GM23338 (cell line): ENCODE results near the gene SH3RF3. TPM values are rescaled to one million over a fixed set of nuclear protein-coding genes. Genes with fewer than 3 reads are reported as not detected.

Experiments used
- CREB1 ChIP-seq: fragments of 250-450 bp; sonication (Bioruptor Pico); IDR thresholded peaks from 2 replicates; pipeline ENCODE4 v1.5.0; 2020; ENCODE audit warnings: low read depth, mild to moderate bottlenecking, moderate library complexity
- EZH2 ChIP-seq: fragments of 200-600 bp; sonication (generic); IDR thresholded peaks from one replicate; pipeline ENCODE4 v1.8.0; 2017; ENCODE audit warnings: antibody characterized with exemption, mild to moderate bottlenecking, low read depth; ENCODE audit not compliant: unreplicated experiment
- EZH2phosphoT487 ChIP-seq: fragments of 200-600 bp; sonication (generic); IDR thresholded peaks from one replicate; pipeline ENCODE4 v1.8.1; 2018; ENCODE audit warnings: antibody characterized with exemption; ENCODE audit not compliant: unreplicated experiment
- ZNF114 ChIP-seq: fragments of 250-450 bp; sonication (Bioruptor Pico); IDR thresholded peaks from 2 replicates; pipeline ENCODE4 v1.5.0; 2020; ENCODE audit warnings: mild to moderate bottlenecking, moderate library complexity
- ZNF331 ChIP-seq: fragments of 250-450 bp; sonication (Bioruptor Pico); IDR thresholded peaks from 2 replicates; pipeline ENCODE4 v1.5.0; 2020; ENCODE audit warnings: low read depth, mild to moderate bottlenecking, moderate library complexity
- polyA plus RNA-seq: library from polyadenylated mRNA; unstranded; fragments of >200 nt; fragmentation: Nextera tagmentation; extraction: Ambion mirVana; gene quantifications from 2 replicates; pipeline ENCODE4 v1.2.1, GENCODE V29; 2016
- total RNA-seq: library from RNA; depleted of rRNA; stranded (reverse); fragments of >200 nt; shearing (Covaris generic); gene quantifications from 2 replicates; pipeline ENCODE4 v1.2.3, GENCODE V29; 2014
- TF ChIP-seq, protein P1 (sequence below): fragments of 250-450 bp; sonication (Bioruptor Pico); IDR thresholded peaks from 2 replicates; pipeline ENCODE4 v1.5.0; 2020; ENCODE audit warnings: mild to moderate bottlenecking, moderate library complexity
- TF ChIP-seq, protein P2 (sequence below): IDR thresholded peaks from 2 replicates; pipeline ENCODE4 v1.6.1; 2016; ENCODE audit warnings: antibody characterized with exemption
- TF ChIP-seq, protein P3 (sequence below): IDR thresholded peaks from one replicate; pipeline ENCODE4 v1.6.1; 2018; ENCODE audit warnings: antibody characterized with exemption; ENCODE audit not compliant: unreplicated experiment

Gene SH3RF3
- total and polyA plus RNA-seq, 2 experiments from 2014 or later, result 0.11 to 0.63 TPM

DNA sequence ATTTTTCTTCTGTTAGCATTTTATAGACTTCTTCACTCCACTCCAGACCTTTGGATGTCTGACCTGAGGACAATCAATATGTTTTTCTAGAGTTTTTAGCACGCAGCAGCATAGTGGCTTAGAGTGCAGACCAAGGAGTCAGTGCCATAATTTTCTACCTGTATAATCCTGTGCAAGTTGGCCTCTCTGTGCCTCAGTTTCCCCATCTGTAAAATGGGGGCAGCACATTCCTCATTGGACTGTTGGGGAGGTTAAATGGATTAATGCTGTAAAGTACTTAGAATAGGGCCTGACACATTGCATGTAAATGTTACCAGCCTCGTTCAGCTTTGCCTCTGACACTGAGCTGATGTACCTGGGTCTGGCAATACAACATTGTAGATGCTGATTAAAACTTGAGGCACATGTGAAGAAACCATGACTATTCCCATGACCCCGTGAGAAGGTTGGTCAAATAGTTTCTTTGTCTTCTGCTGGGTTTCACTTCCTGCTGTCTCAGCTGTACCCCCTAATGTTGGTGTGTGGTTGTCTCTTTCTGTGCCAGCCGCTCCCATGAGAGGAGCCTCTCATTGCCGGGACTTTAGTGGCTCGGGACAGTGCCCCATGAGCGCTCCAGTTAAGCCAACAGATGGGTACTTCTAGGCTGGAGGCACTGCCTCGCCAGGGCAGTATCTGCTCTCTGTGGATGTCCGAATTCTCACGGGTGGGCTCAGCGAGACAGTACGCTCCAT is 125.3 kb downstream of the SH3RF3 start (continued):
- TF ChIP-seq, protein P1, sequence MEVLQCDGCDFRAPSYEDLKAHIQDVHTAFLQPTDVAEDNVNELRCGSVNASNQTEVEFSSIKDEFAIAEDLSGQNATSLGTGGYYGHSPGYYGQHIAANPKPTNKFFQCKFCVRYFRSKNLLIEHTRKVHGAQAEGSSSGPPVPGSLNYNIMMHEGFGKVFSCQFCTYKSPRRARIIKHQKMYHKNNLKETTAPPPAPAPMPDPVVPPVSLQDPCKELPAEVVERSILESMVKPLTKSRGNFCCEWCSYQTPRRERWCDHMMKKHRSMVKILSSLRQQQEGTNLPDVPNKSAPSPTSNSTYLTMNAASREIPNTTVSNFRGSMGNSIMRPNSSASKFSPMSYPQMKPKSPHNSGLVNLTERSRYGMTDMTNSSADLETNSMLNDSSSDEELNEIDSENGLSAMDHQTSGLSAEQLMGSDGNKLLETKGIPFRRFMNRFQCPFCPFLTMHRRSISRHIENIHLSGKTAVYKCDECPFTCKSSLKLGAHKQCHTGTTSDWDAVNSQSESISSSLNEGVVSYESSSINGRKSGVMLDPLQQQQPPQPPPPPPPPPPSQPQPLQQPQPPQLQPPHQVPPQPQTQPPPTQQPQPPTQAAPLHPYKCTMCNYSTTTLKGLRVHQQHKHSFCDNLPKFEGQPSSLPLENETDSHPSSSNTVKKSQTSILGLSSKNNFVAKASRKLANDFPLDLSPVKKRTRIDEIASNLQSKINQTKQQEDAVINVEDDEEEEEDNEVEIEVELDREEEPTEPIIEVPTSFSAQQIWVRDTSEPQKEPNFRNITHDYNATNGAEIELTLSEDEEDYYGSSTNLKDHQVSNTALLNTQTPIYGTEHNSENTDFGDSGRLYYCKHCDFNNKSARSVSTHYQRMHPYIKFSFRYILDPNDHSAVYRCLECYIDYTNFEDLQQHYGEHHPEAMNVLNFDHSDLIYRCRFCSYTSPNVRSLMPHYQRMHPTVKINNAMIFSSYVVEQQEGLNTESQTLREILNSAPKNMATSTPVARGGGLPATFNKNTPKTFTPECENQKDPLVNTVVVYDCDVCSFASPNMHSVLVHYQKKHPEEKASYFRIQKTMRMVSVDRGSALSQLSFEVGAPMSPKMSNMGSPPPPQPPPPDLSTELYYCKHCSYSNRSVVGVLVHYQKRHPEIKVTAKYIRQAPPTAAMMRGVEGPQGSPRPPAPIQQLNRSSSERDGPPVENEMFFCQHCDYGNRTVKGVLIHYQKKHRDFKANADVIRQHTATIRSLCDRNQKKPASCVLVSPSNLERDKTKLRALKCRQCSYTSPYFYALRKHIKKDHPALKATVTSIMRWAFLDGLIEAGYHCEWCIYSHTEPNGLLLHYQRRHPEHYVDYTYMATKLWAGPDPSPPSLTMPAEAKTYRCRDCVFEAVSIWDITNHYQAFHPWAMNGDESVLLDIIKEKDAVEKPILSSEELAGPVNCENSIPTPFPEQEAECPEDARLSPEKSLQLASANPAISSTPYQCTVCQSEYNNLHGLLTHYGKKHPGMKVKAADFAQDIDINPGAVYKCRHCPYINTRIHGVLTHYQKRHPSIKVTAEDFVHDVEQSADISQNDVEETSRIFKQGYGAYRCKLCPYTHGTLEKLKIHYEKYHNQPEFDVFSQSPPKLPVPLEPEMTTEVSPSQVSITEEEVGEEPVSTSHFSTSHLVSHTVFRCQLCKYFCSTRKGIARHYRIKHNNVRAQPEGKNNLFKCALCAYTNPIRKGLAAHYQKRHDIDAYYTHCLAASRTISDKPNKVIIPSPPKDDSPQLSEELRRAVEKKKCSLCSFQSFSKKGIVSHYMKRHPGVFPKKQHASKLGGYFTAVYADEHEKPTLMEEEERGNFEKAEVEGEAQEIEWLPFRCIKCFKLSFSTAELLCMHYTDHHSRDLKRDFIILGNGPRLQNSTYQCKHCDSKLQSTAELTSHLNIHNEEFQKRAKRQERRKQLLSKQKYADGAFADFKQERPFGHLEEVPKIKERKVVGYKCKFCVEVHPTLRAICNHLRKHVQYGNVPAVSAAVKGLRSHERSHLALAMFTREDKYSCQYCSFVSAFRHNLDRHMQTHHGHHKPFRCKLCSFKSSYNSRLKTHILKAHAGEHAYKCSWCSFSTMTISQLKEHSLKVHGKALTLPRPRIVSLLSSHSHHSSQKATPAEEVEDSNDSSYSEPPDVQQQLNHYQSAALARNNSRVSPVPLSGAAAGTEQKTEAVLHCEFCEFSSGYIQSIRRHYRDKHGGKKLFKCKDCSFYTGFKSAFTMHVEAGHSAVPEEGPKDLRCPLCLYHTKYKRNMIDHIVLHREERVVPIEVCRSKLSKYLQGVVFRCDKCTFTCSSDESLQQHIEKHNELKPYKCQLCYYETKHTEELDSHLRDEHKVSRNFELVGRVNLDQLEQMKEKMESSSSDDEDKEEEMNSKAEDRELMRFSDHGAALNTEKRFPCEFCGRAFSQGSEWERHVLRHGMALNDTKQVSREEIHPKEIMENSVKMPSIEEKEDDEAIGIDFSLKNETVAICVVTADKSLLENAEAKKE (CRISPR knock-in tag), result no peak
- TF ChIP-seq CREB1 (CRISPR knock-in tag) (no peak), ZNF331 (CRISPR knock-in tag) (no peak), EZH2 (no peak), EZH2phosphoT487 (no peak), ZNF114 (CRISPR knock-in tag) (no peak)
- TF ChIP-seq, protein P2, sequence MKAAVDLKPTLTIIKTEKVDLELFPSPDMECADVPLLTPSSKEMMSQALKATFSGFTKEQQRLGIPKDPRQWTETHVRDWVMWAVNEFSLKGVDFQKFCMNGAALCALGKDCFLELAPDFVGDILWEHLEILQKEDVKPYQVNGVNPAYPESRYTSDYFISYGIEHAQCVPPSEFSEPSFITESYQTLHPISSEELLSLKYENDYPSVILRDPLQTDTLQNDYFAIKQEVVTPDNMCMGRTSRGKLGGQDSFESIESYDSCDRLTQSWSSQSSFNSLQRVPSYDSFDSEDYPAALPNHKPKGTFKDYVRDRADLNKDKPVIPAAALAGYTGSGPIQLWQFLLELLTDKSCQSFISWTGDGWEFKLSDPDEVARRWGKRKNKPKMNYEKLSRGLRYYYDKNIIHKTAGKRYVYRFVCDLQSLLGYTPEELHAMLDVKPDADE, result no peak
- TF ChIP-seq, protein P3, sequence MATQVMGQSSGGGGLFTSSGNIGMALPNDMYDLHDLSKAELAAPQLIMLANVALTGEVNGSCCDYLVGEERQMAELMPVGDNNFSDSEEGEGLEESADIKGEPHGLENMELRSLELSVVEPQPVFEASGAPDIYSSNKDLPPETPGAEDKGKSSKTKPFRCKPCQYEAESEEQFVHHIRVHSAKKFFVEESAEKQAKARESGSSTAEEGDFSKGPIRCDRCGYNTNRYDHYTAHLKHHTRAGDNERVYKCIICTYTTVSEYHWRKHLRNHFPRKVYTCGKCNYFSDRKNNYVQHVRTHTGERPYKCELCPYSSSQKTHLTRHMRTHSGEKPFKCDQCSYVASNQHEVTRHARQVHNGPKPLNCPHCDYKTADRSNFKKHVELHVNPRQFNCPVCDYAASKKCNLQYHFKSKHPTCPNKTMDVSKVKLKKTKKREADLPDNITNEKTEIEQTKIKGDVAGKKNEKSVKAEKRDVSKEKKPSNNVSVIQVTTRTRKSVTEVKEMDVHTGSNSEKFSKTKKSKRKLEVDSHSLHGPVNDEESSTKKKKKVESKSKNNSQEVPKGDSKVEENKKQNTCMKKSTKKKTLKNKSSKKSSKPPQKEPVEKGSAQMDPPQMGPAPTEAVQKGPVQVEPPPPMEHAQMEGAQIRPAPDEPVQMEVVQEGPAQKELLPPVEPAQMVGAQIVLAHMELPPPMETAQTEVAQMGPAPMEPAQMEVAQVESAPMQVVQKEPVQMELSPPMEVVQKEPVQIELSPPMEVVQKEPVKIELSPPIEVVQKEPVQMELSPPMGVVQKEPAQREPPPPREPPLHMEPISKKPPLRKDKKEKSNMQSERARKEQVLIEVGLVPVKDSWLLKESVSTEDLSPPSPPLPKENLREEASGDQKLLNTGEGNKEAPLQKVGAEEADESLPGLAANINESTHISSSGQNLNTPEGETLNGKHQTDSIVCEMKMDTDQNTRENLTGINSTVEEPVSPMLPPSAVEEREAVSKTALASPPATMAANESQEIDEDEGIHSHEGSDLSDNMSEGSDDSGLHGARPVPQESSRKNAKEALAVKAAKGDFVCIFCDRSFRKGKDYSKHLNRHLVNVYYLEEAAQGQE, result no peak
